Measurements from ENCODE around the gene CLEC17A.

Gene CLEC17A

GRCh38 chr19:14655726-14656125, 72.8 kb downstream of the CLEC17A start:
- DNase-seq = no peak

GRCh38 chr19:14659874-14660489, 77.1 kb downstream of the CLEC17A start:
- no peak for DNase-seq

GRCh38 chr19:14661372-14661924, 78.6 kb downstream of the CLEC17A start:
- DNase-seq = no peak

Measured in T-helper 1 cell (primary cell).